PC-9 (cell line): ENCODE data around the gene DDR1. TPM values are rescaled to one million over a fixed set of nuclear protein-coding genes. Genes with fewer than 3 reads are reported as not detected.

Experiments used
- BruUV-seq: library from RNA; stranded (reverse); fragments of 400-500 nt; replicated peaks from 2 replicates; lab custom pipeline; 2021; lab: Mats Ljungman, UMichigan
- CTCF ChIA-PET: fragments of 300-600 bp; sonication (Branson Sonifier 250); formaldehyde crosslinking; loops from one replicate; lab custom pipeline; 2022; ENCODE audit warnings: antibody characterized with exemption; lab: Charles Lee
- POLR2A ChIA-PET: fragments of 300-600 bp; sonication (Branson Sonifier 250); formaldehyde crosslinking; loops from one replicate; lab custom pipeline; 2022; ENCODE audit warnings: antibody characterized with exemption; ENCODE audit not compliant: unreplicated experiment; lab: Charles Lee
- DNase-seq, 2 experiments: peaks; one replicate each; pipeline versions ENCODE4 v3.0.0 to v3.0.0-alpha.2; 2015 to 2022; ENCODE audit warnings: mixed read lengths in 1 of 2
- H2AFZ ChIP-seq: fragments of 200-600 bp; sonication (generic); 2 replicates; pipeline ENCODE4 v1.8.1; 2017; ENCODE audit warnings: antibody characterized with exemption
- H3F3A ChIP-seq: fragments of 200-600 bp; sonication (generic); 2 replicates; pipeline ENCODE4 v1.8.1; 2017; ENCODE audit warnings: antibody characterized with exemption, mild to moderate bottlenecking, low read depth; ENCODE audit not compliant: insufficient read depth
- H3K27ac ChIP-seq: fragments of 200-600 bp; sonication (generic); 2 replicates; pipeline ENCODE4 v1.6.1; 2016; ENCODE audit warnings: mixed run types
- H3K27me3 ChIP-seq: fragments of 200-600 bp; sonication (generic); 2 replicates; pipeline ENCODE4 v1.6.1; 2016; ENCODE audit warnings: low read depth, mixed run types; ENCODE audit not compliant: insufficient read depth
- H3K36me3 ChIP-seq: fragments of 200-600 bp; sonication (generic); 2 replicates; pipeline ENCODE4 v1.6.1; 2016; ENCODE audit warnings: low read depth, mixed run types
- H3K4me1 ChIP-seq: fragments of 200-600 bp; sonication (generic); replicated peaks from 2 replicates; pipeline ENCODE4 v1.6.1; 2016; ENCODE audit warnings: mixed run types; ENCODE audit not compliant: insufficient read depth
- H3K4me2 ChIP-seq: fragments of 200-600 bp; sonication (generic); 2 replicates; pipeline ENCODE4 v1.6.1; 2017; ENCODE audit warnings: mixed run types
- H3K4me3 ChIP-seq: fragments of 200-600 bp; sonication (generic); 2 replicates; pipeline ENCODE4 v1.6.1; 2016; ENCODE audit warnings: mixed run types
- H3K79me2 ChIP-seq: fragments of 200-600 bp; sonication (generic); 2 replicates; pipeline ENCODE4 v1.6.1; 2017; ENCODE audit warnings: low read depth, mixed run types
- H3K9me2 ChIP-seq: fragments of 200-600 bp; sonication (generic); 2 replicates; pipeline ENCODE4 v1.8.1; 2017; ENCODE audit warnings: mild to moderate bottlenecking; ENCODE audit not compliant: insufficient read depth
- H3K9me3 ChIP-seq: fragments of 200-600 bp; sonication (generic); 2 replicates; pipeline ENCODE4 v1.8.1; 2016; ENCODE audit warnings: low read depth; ENCODE audit not compliant: insufficient read depth
- H4K20me1 ChIP-seq: fragments of 200-600 bp; sonication (generic); 2 replicates; pipeline ENCODE4 v1.8.1; 2017; ENCODE audit not compliant: insufficient read depth
- CTCF ChIP-seq: fragments of 200-600 bp; sonication (generic); conservative IDR thresholded peaks from 2 replicates; pipeline ENCODE4 v1.6.1; 2017; ENCODE audit warnings: mixed run types, antibody characterized with exemption, mild to moderate bottlenecking, moderate library complexity
- EZH2 ChIP-seq: fragments of 200-600 bp; sonication (generic); IDR thresholded peaks from 2 replicates; pipeline ENCODE4 v1.8.0; 2017; ENCODE audit warnings: antibody characterized with exemption, low read depth
- intact Hi-C: fragments of 100-400 bp; cut with micrococcal nuclease; formaldehyde crosslinking; loops from one replicate; pipeline ENCODE4 v1.10.0; 2022; ENCODE audit not compliant: unreplicated experiment
- total RNA-seq: library from RNA; stranded (reverse); gene quantifications from 2 replicates; pipeline ENCODE4 v1.2.3, GENCODE V29; 2021

Gene DDR1
- total RNA-seq, 1 experiment from 2014 or later, result 267 TPM

DNA sequence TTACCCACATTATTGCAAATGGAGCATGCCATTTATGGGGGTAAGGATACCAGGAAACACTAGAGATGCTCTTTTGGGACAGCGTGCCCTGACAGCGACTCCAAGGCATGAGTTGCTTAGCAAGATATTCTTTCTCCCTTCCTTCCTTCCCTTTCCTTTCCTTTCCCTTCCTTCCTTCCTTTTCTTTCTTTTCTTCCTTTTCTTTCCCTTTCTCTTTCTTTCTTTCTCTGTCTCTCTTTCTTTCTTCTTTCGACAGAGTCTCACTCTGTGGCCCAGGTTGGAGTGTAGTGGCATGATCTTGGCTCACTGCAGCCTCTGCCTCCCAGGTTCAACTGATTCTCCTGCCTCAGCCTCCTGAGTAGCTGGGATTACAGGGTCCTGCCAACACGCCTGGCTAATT is 59.7 kb downstream of the DDR1 start:
- intact Hi-C loops, result no loop called here
- BruUV-seq, result no TSS peak
- Histone ChIP-seq H4K20me1 (no peaks in the 10 kb centered on the region), H3K9me2 (no peaks in the 10 kb centered on the region), H3K79me2 (no peaks in the 10 kb centered on the region), H3K4me3 (no peak overlapping the region), H3K4me1 (peaks cover 8% of the 10 kb centered on the region; the same call in 1 of the 2 replicates), H3K27me3 (0 out of 2 replicates have a peak, but pooled peaks cover 3% of the 10 kb centered on the region), H3K4me2 (no peak overlapping the region), H3K9me3 (no peaks in the 10 kb centered on the region), H2AFZ (no peak overlapping the region), H3F3A (peaks cover 5% of the 10 kb centered on the region; the same call in 1 of the 2 replicates), H3K36me3 (no peaks in the 10 kb centered on the region), H3K27ac (no peak overlapping the region)
- no peak for DNase-seq
- ChIA-PET CTCF (no interaction called here), POLR2A (no interaction called here)
- TF ChIP-seq CTCF (no peak), EZH2 (no peak)

DNA sequence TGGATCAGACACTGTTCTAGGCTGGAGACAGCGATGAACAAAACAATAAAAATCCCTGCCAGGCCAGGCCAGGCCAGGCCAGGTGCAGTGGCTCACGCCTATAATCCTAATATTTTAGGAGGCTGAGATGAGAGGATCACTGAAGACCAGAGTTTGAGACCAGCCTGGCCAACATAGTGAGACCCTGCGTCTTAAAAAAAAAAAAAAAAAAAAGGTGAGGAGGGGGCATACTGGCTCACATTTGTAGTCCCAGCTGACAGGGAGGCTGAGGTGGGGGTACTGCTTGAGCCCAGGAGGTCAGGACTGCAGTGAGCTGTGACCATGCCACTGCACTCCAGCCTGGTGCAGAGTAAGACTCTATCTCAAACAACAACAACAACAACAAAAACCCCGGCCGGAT is 61.0 kb downstream of the DDR1 start:
- intact Hi-C loops, result no loop called here
- H3F3A ChIP-seq, result peaks cover 5% of the 10 kb centered on the region; the same call in 1 of the 2 replicates
- POLR2A ChIA-PET, result interaction anchor here (0.6 kb wide), 1 partner anchor 953 kb away, joined by 8 read pairs; no protein-coding TSS in a partner anchor
- no peaks in the 10 kb centered on the region for H3K36me3 ChIP-seq
- no peaks in the 10 kb centered on the region for H3K9me3 ChIP-seq
- no peaks in the 10 kb centered on the region for H4K20me1 ChIP-seq
- H2AFZ ChIP-seq, result no peak overlapping the region
- DNase-seq, result no peak
- H3K9me2 ChIP-seq, result no peaks in the 10 kb centered on the region
- no peak overlapping the region for H3K4me3 ChIP-seq
- TF ChIP-seq EZH2 (no peak), CTCF (no peak)
- H3K27ac ChIP-seq, result no peak overlapping the region
- H3K79me2 ChIP-seq, result no peaks in the 10 kb centered on the region
- BruUV-seq, result no TSS peak
- CTCF ChIA-PET, result interaction anchor here (0.5 kb wide), 1 partner anchor 132 kb away, joined by 4 read pairs; no protein-coding TSS in a partner anchor
- H3K4me2 ChIP-seq, result no peak overlapping the region
- H3K27me3 ChIP-seq, result 0 out of 2 replicates have a peak, but pooled peaks cover 3% of the 10 kb centered on the region
- H3K4me1 ChIP-seq, result peaks cover 4% of the 10 kb centered on the region; the same call in 1 of the 2 replicates

GRCh38 chr6:30947231-30947630 is 62.9 kb downstream of the DDR1 start:
- TF ChIP-seq EZH2 (no peak), CTCF (no peak)
- Histone ChIP-seq H3K4me2 (no peak overlapping the region), H2AFZ (no peak overlapping the region), H3K9me3 (no peaks in the 10 kb centered on the region), H3K27ac (no peak overlapping the region), H3K4me3 (no peak overlapping the region), H3K27me3 (peaks cover 10% of the 10 kb centered on the region; the same call in 1 of the 2 replicates), H4K20me1 (no peaks in the 10 kb centered on the region), H3K9me2 (no peaks in the 10 kb centered on the region), H3K79me2 (no peaks in the 10 kb centered on the region), H3F3A (peaks cover 5% of the 10 kb centered on the region; the same call in 1 of the 2 replicates), H3K36me3 (no peaks in the 10 kb centered on the region), H3K4me1 (peaks cover 3% of the 10 kb centered on the region; the same call in 1 of the 2 replicates)
- intact Hi-C loops, result no loop called here
- no peak for DNase-seq
- ChIA-PET CTCF (no interaction called here), POLR2A (no interaction called here)
- no TSS peak for BruUV-seq
